GM19328 (cell line): ENCODE data around the gene PRRC2C.
A peak's percentile ranks its signal among the peaks of the same experiment; 100 is the strongest.
"Not testable (repeated sequence)": the region's sequence is repeated elsewhere in the genome, so short reads cannot be mapped to it uniquely, and the experiment has no call there.

ENCODE experiments used
- ATAC-seq: cut with Tn5 transposase; IDR thresholded peaks from one replicate; pipeline ENCODE4 v1.9.1; 2021; ENCODE audit warnings: mild to moderate bottlenecking, moderate library complexity; ENCODE audit not compliant: unreplicated experiment

PRRC2C gene

DNA sequence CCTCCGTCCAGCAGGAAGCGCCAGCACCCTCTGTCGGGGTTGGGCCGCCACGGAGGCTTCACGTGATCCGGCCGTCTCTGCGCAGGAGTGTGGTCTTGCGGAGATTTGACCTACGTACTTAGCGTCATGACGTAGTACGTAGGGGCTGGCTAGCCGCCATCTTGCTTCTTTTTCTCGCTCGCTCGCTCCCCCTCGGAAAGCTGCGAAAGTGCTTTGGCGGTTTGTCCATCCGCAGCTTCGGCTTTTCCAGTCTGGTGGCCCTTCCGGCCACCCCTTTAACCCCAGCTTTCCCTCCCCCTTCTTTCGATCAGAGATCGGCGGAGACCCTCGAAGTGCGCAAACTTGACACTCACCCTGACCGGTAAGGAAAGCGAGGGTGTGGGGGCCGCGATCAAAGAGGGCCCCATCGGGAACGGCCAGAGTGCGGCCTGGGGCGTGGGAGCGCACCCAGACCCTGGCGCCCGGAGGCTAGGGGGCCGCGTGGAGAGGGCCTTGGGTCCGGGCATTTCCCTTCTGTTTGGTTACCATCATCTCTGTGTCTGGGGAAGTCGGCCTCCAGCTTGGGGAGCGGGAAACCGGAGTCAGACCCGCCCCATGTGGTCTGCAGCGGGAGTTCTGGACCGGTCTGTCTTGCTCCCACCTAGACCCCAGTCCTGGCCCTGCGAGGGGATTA lies at the start of gene PRRC2C:
TSS of gene PRRC2C (plus strand) at position 156 of the 673 bp plus-strand sequence. CDS start 26,559 bp downstream, outside the sequence.
- peak; percentile 95 for ATAC-seq

DNA sequence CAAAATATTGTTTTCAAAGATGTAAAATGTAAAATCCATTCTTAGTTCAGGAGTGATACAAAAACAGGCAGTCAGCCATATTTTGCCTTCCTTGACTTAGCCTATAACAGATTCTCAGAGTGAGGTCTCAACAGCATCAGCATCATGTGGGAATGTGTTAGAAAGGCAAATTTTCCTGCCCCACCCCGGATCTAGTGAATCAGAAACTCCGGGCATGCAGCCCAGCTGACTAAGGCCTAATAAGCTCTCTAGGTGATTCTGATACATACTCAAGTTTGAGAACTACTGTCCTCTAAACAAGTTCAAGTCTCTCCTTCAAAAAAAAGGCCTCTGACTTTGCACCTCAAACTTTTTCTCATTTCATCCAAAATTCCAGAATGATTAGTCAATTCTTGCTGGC lies 46.9 kb upstream of the PRRC2C start:
- ATAC-seq = no peak

DNA sequence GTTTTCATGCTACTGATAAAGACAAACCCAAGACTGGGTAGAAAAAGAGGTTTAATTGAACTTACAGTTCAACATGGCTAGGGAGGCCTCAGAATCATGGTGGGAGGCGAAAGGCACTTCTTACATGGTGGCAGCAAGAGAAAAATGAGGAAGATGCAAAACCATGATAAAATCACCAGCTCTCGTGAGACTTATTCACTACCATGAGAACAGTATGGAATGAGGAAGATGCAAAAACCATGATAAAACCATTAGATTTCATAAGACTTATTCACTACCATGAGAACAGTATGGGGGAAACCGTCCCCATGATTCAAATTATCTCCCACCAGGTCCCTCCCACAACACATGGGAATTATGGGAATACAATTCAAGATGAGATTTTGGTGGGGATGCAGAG lies 45.1 kb upstream of the PRRC2C start:
- ATAC-seq = not testable (repeated sequence)

DNA sequence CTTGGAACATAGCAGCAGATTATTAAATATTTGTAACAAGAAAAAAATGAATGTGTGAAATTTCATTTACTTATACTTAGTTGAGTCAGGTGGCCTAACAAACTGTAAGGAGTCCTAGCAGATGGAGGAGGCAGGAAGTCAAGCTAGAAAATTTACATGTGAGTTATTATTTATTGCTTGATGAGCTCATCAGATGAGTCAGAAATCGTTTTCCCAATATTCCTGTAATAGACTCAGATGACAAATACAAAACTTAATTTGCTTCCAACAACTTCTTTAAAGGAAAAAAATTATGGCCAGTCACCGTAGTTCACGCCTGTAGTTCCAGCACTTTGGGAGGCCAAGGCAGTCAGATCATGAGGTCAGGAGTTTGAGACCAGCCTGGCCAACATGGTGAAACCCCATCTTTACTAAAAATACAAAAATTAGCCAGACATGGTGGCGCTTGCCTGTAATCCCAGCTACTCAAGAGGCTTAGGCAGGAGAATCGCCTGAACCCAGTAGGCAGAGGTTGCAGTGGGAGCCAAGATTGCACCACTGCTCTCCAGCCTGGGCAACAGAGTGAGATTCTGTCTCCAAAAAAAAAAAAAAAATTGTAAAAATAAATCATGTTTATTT lies 43.9 kb upstream of the PRRC2C start:
- not testable (repeated sequence) for ATAC-seq

DNA sequence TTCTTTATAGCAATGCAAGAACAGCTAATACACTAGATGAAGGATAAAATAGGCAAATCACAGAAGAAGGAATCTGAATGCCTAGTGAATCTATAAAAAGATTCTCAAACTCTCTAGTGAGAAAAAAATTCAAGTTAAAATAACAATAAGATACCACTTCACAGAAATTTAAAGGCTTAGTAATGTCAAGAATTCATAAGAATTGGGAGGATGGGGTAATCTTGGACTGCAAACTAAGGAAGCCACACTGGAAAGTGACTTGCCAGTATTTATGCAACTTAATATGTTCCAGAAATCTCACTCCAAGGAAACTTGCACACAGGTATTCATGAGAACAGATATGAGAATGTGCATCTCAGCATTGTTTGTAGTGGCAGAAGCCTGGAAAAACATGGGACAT lies 38.9 kb upstream of the PRRC2C start:
- no peak for ATAC-seq

DNA sequence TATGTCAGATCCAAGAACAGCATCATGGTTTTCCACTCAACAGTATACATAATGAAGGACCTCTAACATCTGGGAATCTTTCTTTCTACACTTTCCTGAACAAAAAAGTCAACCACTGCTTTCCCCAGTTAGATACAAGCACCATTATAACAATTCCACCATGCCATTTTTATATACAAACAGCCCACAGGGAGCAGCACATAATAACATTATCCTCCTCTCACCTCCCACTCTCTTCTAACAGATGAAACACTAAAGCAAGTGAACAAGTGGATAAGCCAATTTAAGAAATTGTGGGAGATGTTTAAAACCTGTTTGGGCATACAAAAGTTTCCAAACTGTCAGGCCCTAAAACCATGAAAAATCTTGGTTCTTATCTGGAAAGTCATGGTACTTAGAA lies 29.4 kb upstream of the PRRC2C start:
- no peak for ATAC-seq

DNA sequence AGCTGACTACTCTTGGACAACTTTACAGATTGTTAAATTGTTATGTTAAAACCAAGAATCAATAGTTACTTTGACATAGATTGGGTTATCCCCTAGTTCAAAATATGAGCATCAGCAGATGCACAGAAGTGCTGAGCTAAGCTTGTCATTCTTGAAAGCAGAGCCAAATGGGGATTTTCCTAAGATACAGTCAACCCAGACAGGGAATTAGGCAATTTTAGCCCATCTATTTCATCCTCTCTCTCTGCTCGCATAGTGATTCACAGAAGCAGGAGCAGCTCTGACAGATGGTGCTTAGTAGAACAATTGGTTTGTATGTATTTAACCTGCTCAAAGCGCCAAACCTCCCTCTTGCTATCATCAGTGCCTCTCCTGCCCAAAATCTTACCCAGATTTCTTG lies 27.9 kb upstream of the PRRC2C start:
- ATAC-seq = no peak

DNA sequence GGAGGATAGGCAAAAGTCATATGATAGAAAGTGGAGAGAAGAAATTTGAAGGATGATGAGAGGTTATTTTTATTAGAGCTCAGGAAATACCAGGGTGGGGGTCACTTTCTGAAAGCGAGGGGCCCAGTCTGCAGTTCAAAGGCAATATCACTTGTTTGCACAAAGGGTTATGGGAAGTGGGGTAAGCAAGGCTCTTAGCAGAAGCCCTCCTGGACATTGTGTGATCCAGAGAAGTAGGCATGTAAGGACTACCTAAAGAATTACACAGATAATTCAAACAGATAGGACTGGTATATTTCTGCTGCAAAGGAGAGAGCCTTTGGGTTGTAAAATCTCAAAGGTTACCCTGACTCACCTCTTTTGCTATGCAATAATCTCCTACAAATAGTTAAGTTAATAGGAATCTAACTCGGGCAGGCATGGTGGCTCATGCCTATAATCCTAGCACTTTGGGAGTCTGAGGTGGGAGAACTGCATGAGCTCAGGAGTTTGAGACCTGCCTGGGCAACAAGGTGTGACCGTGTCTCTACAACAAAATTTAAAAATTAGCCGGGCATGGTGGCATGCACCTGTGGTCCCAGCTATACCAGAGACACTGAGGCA lies 25.2 kb upstream of the PRRC2C start:
- ATAC-seq = no peak

DNA sequence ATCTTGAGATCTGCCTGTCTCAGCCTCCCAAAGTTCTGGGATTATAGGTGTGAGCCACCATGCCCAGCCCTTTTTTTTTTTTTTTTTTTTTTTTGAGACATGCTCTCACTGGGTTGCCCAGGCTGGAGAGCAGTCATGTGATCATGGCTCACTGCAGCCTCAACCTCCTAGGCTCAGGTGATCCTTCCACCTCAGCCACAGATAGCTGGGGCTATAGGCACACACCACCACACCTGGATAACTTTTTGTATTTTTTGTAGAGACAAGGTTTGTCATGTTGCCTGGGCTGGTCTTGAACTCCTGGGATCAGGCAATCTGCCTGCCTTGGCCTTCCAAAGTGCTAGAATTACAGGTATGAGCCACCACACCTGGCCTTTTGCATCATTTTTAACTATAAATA lies 17.7 kb upstream of the PRRC2C start:
- no peak for ATAC-seq

DNA sequence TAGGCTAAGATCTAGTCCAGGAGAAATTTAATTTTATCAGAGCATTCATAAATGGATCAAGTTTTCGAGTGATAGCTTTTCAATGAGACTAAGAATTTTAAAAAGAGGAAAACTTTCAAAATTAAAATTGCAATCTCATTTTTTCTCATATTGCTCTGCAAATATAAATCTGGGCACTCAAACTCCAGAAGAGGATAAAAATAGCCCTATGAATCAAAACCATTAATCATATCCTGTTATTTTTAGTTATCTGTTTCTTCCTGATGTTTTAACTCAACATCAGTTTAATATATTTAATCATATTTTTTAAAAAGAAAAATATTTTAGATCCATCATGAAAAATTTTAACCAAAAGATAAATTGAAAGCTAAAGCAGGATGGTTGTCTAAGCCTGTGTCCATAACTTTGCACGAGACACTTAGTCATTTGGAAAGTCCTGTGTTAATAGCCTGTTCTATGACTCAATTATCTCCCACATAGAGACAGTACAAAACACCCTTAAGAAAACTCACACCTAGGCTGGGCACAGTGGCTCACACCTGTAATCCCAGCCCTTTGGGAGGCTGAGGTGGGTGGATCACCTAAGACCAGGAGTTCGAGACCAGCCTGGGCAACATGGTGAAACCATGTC lies 17.1 kb upstream of the PRRC2C start:
- no peak for ATAC-seq

DNA sequence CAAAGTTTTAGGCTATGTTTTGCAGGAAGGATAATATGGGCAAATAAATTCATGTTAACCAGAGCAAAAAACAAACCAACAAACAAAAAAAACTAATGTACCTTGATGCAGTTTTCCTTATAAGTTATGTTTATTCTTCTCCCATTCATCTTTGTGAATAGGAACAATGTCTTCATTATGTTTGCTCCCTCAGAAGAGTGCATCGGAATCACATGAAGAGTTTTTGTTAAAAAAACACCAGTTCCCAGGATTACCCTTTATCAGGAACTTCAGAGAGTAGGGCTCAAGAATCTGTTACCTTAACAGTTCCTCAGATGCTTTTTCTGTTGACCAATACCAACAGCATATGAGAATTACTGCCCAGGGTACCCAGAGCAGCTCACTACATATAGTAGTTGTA lies 14.6 kb upstream of the PRRC2C start:
- ATAC-seq = no peak

DNA sequence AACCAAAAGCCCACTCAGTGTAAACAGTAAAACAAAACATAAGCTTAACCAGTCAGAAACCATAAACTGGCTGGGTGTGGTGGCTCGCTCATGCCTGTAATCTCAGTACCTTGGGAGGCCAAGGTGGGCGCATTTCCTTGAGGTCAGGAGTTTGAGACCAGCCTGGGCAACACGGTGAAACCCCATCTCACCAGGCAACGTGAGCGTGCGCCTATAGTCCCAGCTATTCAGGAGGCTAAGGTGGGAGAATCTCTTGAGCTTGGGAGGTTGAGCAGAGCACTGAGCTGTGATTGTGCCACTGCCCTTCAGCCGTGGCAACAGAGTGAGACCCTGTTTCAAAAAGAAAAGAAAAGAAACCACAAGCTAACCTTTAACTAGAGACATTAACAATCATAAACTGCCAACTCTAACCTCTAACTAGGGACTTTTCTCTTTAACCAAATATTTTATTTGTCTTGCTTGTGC lies 13.1 kb upstream of the PRRC2C start:
- no peak for ATAC-seq

DNA sequence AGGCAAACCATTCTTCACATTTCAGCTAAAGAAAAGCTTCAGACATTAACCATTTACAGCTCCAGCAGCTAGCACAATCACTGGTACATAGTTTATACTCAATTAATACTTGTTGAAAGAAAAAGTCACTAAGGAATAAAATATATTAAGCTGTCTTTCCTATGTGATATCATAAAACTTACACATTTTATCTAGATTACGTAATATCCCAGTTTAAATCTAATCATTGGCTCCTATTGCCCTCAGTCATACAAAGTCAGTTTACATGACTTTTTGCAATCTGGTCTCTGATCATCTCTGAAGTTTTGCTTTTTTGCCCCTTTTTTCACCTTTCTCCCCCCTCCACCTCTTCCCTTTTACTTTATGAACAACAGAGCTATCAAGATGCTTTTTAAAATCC lies 8.5 kb upstream of the PRRC2C start:
- no peak for ATAC-seq

DNA sequence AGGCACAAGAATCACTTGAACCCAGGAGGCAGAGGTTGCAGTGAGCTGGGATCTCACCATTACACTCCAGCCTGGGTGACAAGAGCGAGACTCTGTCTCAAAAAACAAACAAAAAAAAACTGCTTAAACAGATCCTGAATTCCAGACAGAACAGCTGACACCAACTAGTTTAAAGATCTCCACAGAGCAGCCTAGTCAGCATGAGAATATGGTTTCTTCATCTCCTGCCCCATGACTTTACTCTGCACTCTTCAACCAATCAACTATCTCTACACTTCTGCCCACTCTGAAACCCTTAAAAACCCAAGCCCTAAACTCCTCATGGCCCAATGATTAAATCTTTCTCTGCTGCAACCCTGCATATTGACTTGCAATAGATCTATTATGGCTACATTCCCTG lies 7.5 kb upstream of the PRRC2C start:
- ATAC-seq = no peak

DNA sequence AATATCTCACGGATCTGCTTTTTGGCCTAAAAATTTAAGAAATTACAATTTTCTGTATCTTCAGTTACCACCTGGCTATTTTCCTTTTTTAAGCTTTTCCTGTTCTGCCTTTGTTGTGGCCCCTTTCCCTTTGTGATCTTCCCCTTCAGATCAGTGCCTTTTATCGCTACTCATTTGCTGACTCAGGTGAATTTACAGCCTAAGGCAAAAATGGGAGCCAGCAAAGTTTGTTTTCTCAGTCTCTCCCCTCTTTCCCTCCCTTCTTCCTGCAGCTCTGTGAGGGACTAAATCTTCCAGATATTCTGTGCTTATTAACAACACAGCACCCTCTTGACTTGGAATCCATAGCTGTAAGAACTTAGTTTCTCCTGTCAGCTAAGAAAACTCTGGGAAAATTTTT lies 5.3 kb upstream of the PRRC2C start:
- ATAC-seq = no peak

DNA sequence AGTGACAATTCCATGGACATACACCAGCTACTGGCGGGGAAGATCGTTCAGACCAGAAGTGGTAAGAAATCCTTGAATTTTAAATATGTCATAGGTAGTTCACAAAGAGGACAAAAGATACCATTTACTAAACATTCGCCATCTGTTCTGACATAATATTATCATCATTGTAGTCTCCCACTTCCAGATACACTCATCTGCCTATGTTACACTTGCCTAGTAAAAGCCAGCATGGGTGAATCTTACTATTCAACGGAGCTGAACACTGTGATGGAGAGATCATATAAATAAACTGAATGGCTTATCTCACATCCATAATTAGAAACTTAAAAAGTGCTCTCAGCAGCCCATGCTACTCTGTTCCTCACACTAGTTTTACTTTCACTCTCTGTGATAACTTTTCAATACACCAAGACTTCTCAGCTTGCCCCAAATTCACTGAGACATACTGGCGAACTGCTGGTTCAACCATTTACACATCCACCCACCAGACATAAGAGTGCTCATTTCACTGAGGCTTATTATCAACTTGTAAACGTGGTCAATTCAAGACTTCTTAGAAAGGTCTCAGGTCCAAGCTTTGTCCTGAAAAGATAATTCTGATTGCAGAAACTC lies 463 bp upstream of the PRRC2C start:
- ATAC-seq = peak; percentile 61

DNA sequence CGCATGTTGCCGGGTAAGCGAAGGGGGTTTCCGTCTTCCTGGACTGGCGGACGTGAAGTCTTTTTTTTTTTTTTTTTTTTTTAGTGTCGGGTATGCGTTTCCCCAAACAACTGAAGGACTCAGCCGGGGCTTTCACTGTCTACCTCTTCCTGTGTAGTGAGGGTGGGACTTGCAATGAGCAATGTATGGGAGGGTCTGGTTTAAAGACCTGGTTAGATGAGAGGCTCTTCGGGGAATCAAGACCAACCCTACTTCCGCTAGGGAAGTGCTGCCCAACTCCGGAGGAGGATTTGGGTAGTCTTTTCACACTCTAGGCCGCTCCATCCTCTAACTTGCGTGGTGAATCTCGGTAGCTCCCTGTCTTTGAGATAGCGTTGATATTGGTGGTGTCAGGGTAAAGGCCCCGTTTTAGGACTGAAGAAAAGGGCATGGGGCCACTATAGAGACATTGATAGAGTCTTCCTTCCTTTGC lies 754 bp downstream of the PRRC2C start:
- ATAC-seq = peak; percentile 31

DNA sequence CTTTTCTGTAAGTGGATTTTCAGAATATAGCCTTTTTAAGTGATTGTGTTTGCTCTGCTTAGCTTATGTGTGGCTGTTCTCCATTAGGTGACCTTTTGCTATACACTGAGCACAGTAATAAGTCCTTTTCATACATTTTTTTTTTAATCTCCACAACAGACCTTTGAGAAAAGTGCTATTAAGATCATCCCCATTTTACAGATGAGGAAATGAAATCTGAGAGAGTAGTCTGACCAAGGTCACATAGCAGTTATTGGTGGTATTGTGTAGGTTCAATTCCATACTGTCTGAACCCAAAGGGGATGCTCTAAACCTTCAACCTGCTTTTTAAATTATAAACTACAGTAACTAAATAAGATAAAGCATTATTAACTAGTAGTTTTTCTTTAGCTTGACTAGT lies 1.7 kb downstream of the PRRC2C start:
- ATAC-seq = no peak

DNA sequence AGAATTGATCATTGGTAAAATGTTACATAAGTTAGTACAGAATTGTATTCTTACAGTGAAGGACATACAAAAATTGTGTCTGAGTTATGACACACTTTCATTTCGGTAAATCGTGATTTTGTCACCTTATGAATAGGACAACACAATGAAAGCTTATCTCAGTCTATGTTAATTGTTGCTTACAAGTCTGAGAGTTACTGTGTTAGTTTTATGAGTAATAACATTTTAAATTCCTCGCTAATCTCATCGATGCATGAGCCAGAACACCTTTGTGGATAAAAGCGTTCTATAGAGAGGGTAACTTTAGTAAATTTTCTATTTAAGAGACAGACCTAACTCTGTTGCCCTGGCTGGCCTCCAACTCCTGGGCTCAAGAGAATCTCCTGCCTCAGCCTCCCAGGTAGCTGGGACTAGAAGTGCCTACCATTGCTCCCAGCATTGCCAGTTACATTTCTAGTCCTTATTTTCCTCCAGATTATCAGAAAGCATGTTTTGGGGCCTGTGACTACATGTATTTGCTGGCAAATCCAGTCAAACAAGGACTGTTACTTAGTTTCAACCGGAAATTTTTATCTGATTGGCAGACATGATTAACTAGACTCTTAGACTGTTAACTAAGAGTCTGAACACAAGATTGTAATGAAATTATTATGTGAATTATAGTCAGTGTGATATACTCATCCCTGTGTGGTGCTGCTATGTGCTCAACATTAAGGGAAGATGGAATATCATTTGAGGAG lies 3.0 kb downstream of the PRRC2C start:
- ATAC-seq = no peak

DNA sequence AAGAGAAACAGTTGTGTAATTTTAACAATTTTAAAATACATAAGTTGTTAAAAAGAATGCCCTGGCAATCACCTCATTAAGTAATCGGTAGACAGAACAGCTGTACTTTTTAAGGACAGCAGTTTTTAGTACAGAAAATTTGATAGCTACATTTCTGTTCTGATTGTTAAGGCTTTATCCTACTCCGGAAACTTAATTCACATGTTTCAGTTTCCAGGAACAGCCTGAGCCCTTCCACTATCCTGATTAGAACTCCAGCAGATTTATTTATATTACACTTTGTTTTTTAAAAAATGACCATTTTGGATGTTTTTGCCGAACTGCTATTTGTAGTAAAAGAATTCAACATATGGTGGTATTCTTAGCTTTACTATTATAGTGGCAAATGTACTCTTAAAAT lies 8.7 kb downstream of the PRRC2C start:
- no peak for ATAC-seq

DNA sequence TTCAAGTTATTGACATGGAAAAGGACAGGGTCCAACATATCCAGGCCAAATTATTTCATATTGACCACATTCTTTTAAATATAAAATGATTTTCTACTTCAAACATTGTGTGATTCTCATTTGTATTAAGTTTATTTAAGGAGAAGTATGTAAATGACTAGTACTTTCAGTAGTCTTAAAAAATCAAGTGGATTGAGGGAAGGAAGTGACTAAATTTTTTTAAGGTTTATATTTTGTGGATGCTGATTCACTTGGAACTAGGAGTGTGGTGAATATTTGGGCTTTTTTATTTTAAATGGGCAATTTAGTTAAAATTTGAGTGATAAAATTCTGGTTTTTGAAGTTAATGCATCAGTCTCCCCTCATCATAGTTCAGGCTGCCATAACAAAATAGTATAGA lies 10.1 kb downstream of the PRRC2C start:
- no peak for ATAC-seq
